HEK293 (cell line): ENCODE results near the gene GPR21.

Experiments used
- CTCF ChIA-PET: fragments of 350-600 bp; formaldehyde crosslinking; extraction: SDS; loops from one replicate; lab custom pipeline; 2021; ENCODE audit warnings: antibody characterized with exemption; lab: Yijun Ruan, JAX
- POLR2A ChIA-PET: fragments of 300-600 bp; formaldehyde crosslinking; extraction: SDS; loops from one replicate; lab custom pipeline; 2020; ENCODE audit warnings: antibody characterized with exemption, inconsistent platforms; lab: Yijun Ruan, JAX
- H3K27ac ChIP-seq: fragments of 200-500 bp; sonication (Bioruptor generic); 2 replicates; pipeline ENCODE4 v1.5.1; 2014; ENCODE audit warnings: low read depth, low read length, control low read depth, inconsistent platforms; ENCODE audit errors: extremely low read depth
- H3K36me3 ChIP-seq, 2 experiments: fragments of 200-500 bp in 1 of 2; sonication (Bioruptor generic) in 1 of 2; 1 replicate in 1 of 2; 2 replicates in 1 of 2; pipeline ENCODE4 v1.5.1; 2014 to 2017; ENCODE audit warnings: inconsistent platforms in 2 of 2, low read length in 2 of 2; ENCODE audit not compliant: control insufficient read depth in 2 of 2, insufficient read depth in 1 of 2
- H3K4me1 ChIP-seq: fragments of 200-500 bp; sonication (Bioruptor generic); 2 replicates; pipeline ENCODE4 v1.5.1; 2014; ENCODE audit warnings: mild to moderate bottlenecking, low read length, inconsistent platforms; ENCODE audit not compliant: control insufficient read depth, insufficient read depth
- H3K4me3 ChIP-seq: 2 replicates; pipeline ENCODE4 v1.5.1; 2011; ENCODE audit warnings: low read depth, mild to moderate bottlenecking, control low read depth, low read length, moderate library complexity
- H3K9me3 ChIP-seq: fragments of 200-500 bp; sonication (Bioruptor generic); 2 replicates; pipeline ENCODE4 v1.5.1; 2014; ENCODE audit warnings: low read depth, low read length, inconsistent platforms; ENCODE audit not compliant: control insufficient read depth, insufficient read depth
- IKZF3 ChIP-seq: fragments of 450-650 bp; IDR thresholded peaks from 2 replicates; pipeline ENCODE4 v1.5.0; 2018; ENCODE audit warnings: missing biosample characterization, mild to moderate bottlenecking, missing genetic modification characterization, moderate library complexity
- KLF7 ChIP-seq: fragments of 450-650 bp; formaldehyde crosslinking; IDR thresholded peaks from 2 replicates; pipeline ENCODE4 v1.5.1; 2016; ENCODE audit warnings: missing biosample characterization, missing genetic modification characterization, borderline replicate concordance
- KLF8 ChIP-seq: fragments of 450-650 bp; formaldehyde crosslinking; IDR thresholded peaks from 2 replicates; pipeline ENCODE4 v1.5.1; 2016; ENCODE audit warnings: missing biosample characterization, missing genetic modification characterization
- OVOL3 ChIP-seq: fragments of 450-650 bp; formaldehyde crosslinking; IDR thresholded peaks from 2 replicates; pipeline ENCODE4 v1.5.1; 2016; ENCODE audit warnings: missing biosample characterization, missing genetic modification characterization
- SP2 ChIP-seq: fragments of 450-650 bp; formaldehyde crosslinking; IDR thresholded peaks from 2 replicates; pipeline ENCODE4 v1.5.1; 2016; ENCODE audit warnings: missing biosample characterization, missing genetic modification characterization
- SP3 ChIP-seq: fragments of 450-650 bp; formaldehyde crosslinking; IDR thresholded peaks from 2 replicates; pipeline ENCODE4 v1.5.1; 2016; ENCODE audit warnings: missing biosample characterization, missing genetic modification characterization
- ZFHX2 ChIP-seq: fragments of 450-650 bp; formaldehyde crosslinking; conservative IDR thresholded peaks from 2 replicates; pipeline ENCODE4 v1.5.1; 2016; ENCODE audit warnings: missing biosample characterization, missing genetic modification characterization
- ZNF132 ChIP-seq: fragments of 450-650 bp; formaldehyde crosslinking; IDR thresholded peaks from 2 replicates; pipeline ENCODE4 v1.5.1; 2017; ENCODE audit warnings: missing biosample characterization, missing genetic modification characterization, borderline replicate concordance
- ZNF133 ChIP-seq: fragments of 450-650 bp; formaldehyde crosslinking; IDR thresholded peaks from 2 replicates; pipeline ENCODE4 v1.5.1; 2016; ENCODE audit warnings: missing biosample characterization, missing genetic modification characterization
- ZNF174 ChIP-seq: fragments of 450-650 bp; formaldehyde crosslinking; IDR thresholded peaks from 2 replicates; pipeline ENCODE4 v1.5.0; 2017; ENCODE audit warnings: missing biosample characterization, mild to moderate bottlenecking, missing genetic modification characterization
- ZNF18 ChIP-seq: fragments of 450-650 bp; formaldehyde crosslinking; IDR thresholded peaks from 2 replicates; pipeline ENCODE4 v1.5.1; 2016; ENCODE audit warnings: missing biosample characterization, missing genetic modification characterization
- ZNF239 ChIP-seq: fragments of 450-650 bp; formaldehyde crosslinking; IDR thresholded peaks from 2 replicates; pipeline ENCODE4 v1.5.1; 2016; ENCODE audit warnings: missing biosample characterization, missing genetic modification characterization
- ZNF274 ChIP-seq, 2 experiments: fragments of 200-500 bp in 1 of 2; fragments of 450-650 bp in 1 of 2; sonication (Bioruptor generic) in 1 of 2; formaldehyde crosslinking in 1 of 2; IDR thresholded peaks; 2 replicates each; pipeline versions ENCODE4 v1.5.1 to v1.6.1; 2014 to 2016; ENCODE audit warnings: borderline replicate concordance in 1 of 2, inconsistent platforms in 1 of 2, low read length in 1 of 2, missing biosample characterization in 1 of 2, missing genetic modification characterization in 1 of 2
- ZNF366 ChIP-seq: fragments of 450-650 bp; formaldehyde crosslinking; conservative IDR thresholded peaks from 2 replicates; pipeline ENCODE4 v1.5.1; 2016; ENCODE audit warnings: missing biosample characterization, missing genetic modification characterization
- ZNF548 ChIP-seq: fragments of 450-650 bp; formaldehyde crosslinking; IDR thresholded peaks from 2 replicates; pipeline ENCODE4 v1.5.1; 2016; ENCODE audit warnings: missing biosample characterization, missing genetic modification characterization
- ZNF600 ChIP-seq: fragments of 450-650 bp; formaldehyde crosslinking; IDR thresholded peaks from 2 replicates; pipeline ENCODE4 v1.5.1; 2016; ENCODE audit warnings: missing biosample characterization, missing genetic modification characterization
- ZNF610 ChIP-seq: fragments of 450-650 bp; formaldehyde crosslinking; IDR thresholded peaks from 2 replicates; pipeline ENCODE4 v1.5.1; 2016; ENCODE audit warnings: missing biosample characterization, missing genetic modification characterization, borderline replicate concordance
- ZNF629 ChIP-seq: fragments of 450-650 bp; formaldehyde crosslinking; IDR thresholded peaks from 2 replicates; pipeline ENCODE4 v1.5.1; 2017; ENCODE audit warnings: missing biosample characterization, missing genetic modification characterization
- ZNF707 ChIP-seq: fragments of 450-650 bp; formaldehyde crosslinking; IDR thresholded peaks from 2 replicates; pipeline ENCODE4 v1.5.1; 2016; ENCODE audit warnings: missing biosample characterization, missing genetic modification characterization
- TF ChIP-seq, protein P1 (sequence below): fragments of 450-650 bp; formaldehyde crosslinking; IDR thresholded peaks from 2 replicates; pipeline ENCODE4 v1.5.1; 2017; ENCODE audit warnings: missing biosample characterization, missing genetic modification characterization
- TF ChIP-seq, protein P2 (sequence below): fragments of 450-650 bp; formaldehyde crosslinking; IDR thresholded peaks from 2 replicates; pipeline ENCODE4 v1.5.1; 2016; ENCODE audit warnings: missing biosample characterization, missing genetic modification characterization
- TF ChIP-seq, protein P3 (sequence below): fragments of 450-650 bp; formaldehyde crosslinking; IDR thresholded peaks from 2 replicates; pipeline ENCODE4 v1.5.1; 2016; ENCODE audit warnings: missing biosample characterization, missing genetic modification characterization
- TF ChIP-seq, protein P4 (sequence below): fragments of 450-650 bp; formaldehyde crosslinking; IDR thresholded peaks from 2 replicates; pipeline ENCODE4 v1.5.1; 2016; ENCODE audit warnings: missing biosample characterization, missing genetic modification characterization, borderline replicate concordance

GPR21 gene

GRCh38 chr9:123011878-123012528 is 21.5 kb upstream of the GPR21 start:
- no peaks in the 10 kb centered on the region for H3K9me3 ChIP-seq
- no peak overlapping the region for H3K4me3 ChIP-seq
- peaks cover 15 to 56% of the 10 kb centered on the region in 2 experiments for H3K36me3 ChIP-seq
- no peak for TF ChIP-seq IKZF3 (tag by site-specific recombination)
- TF ChIP-seq, protein P1, sequence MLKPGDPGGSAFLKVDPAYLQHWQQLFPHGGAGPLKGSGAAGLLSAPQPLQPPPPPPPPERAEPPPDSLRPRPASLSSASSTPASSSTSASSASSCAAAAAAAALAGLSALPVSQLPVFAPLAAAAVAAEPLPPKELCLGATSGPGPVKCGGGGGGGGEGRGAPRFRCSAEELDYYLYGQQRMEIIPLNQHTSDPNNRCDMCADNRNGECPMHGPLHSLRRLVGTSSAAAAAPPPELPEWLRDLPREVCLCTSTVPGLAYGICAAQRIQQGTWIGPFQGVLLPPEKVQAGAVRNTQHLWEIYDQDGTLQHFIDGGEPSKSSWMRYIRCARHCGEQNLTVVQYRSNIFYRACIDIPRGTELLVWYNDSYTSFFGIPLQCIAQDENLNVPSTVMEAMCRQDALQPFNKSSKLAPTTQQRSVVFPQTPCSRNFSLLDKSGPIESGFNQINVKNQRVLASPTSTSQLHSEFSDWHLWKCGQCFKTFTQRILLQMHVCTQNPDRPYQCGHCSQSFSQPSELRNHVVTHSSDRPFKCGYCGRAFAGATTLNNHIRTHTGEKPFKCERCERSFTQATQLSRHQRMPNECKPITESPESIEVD = no peak
- TF ChIP-seq ZNF629 (tag by site-specific recombination) = no peak
- no peak for TF ChIP-seq KLF8
- TF ChIP-seq SP3 = no peak
- TF ChIP-seq ZNF274 (IDR thresholded peaks at IDR 0.05; ENCODE audit: low read length) = no peak
- TF ChIP-seq ZNF274 (tag by site-specific recombination; IDR thresholded peaks at IDR 0.05; ENCODE audit: borderline replicate concordance) = no peak
- TF ChIP-seq ZNF366 (tag by site-specific recombination) = no peak
- TF ChIP-seq, protein P2, sequence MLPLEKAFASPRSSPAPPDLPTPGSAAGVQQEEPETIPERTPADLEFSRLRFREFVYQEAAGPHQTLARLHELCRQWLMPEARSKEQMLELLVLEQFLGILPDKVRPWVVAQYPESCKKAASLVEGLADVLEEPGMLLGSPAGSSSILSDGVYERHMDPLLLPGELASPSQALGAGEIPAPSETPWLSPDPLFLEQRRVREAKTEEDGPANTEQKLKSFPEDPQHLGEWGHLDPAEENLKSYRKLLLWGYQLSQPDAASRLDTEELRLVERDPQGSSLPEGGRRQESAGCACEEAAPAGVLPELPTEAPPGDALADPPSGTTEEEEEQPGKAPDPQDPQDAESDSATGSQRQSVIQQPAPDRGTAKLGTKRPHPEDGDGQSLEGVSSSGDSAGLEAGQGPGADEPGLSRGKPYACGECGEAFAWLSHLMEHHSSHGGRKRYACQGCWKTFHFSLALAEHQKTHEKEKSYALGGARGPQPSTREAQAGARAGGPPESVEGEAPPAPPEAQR (tag by site-specific recombination) = no peak
- no peak for TF ChIP-seq ZNF548 (tag by site-specific recombination)
- TF ChIP-seq ZNF600 (tag by site-specific recombination) = no peak
- ChIA-PET CTCF (no interaction called here), POLR2A (no interaction called here)
- H3K4me1 ChIP-seq = no peaks in the 10 kb centered on the region
- no peak overlapping the region for H3K27ac ChIP-seq

DNA sequence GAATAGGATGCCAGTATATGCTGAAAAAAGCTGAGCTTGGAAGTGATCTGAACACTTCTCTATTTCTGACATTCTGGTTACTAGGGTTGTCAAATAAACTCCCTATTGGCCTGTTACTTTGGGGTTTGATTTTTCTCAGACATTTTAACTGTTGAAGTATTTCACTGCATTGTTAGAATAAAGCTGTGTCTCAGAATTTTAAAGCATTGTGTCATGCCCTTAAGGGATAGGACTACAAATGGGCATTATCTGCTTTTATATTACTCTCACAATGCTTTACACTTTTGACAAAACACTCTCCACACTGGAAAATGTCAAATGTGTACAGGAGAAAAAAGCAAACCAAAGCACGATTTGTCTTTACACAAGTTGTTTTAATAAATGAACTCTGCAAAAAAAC is 16.8 kb upstream of the GPR21 start:
- ChIA-PET POLR2A (no interaction called here), CTCF (interaction anchor here (0.7 kb wide), 1 partner anchor 26 kb away, joined by 3 read pairs; no protein-coding TSS in a partner anchor)
- Histone ChIP-seq H3K27ac (no peak overlapping the region), H3K9me3 (no peaks in the 10 kb centered on the region), H3K4me3 (no peak overlapping the region), H3K4me1 (no peaks in the 10 kb centered on the region), H3K36me3 (peaks cover 26 to 63% of the 10 kb centered on the region in 2 experiments)
- TF ChIP-seq ZNF610 (tag by site-specific recombination) (no peak), ZNF239 (no peak), ZNF707 (no peak), OVOL3 (no peak), ZNF132 (tag by site-specific recombination) (no peak), ZNF133 (tag by site-specific recombination) (no peak), SP2 (no peak), ZNF18 (tag by site-specific recombination) (no peak), KLF7 (tag by site-specific recombination) (no peak), ZNF174 (tag by site-specific recombination) (no peak), ZFHX2 (tag by site-specific recombination) (no peak)
- TF ChIP-seq, protein P2 (tag by site-specific recombination) = no peak
- TF ChIP-seq, protein P3, sequence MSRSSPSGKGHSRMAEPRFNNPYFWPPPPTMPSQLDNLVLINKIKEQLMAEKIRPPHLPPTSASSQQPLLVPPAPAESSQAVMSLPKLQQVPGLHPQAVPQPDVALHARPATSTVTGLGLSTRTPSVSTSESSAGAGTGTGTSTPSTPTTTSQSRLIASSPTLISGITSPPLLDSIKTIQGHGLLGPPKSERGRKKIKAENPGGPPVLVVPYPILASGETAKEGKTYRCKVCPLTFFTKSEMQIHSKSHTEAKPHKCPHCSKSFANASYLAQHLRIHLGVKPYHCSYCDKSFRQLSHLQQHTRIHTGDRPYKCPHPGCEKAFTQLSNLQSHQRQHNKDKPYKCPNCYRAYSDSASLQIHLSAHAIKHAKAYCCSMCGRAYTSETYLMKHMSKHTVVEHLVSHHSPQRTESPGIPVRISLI (tag by site-specific recombination) = no peak
- TF ChIP-seq, protein P4, sequence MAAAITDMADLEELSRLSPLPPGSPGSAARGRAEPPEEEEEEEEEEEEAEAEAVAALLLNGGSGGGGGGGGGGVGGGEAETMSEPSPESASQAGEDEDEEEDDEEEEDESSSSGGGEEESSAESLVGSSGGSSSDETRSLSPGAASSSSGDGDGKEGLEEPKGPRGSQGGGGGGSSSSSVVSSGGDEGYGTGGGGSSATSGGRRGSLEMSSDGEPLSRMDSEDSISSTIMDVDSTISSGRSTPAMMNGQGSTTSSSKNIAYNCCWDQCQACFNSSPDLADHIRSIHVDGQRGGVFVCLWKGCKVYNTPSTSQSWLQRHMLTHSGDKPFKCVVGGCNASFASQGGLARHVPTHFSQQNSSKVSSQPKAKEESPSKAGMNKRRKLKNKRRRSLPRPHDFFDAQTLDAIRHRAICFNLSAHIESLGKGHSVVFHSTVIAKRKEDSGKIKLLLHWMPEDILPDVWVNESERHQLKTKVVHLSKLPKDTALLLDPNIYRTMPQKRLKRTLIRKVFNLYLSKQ (tag by site-specific recombination) = no peak
